KOPT-K1 (cell line): Measurements from ENCODE around the gene IGFBP4.
A peak's percentile ranks its signal among the peaks of the same experiment; 100 is the strongest.

Experiments used
- H3K27ac ChIP-seq: fragments of 200-600 bp; sonication (generic); 2 replicates; pipeline ENCODE4 v1.5.1; 2016; ENCODE audit warnings: antibody characterized with exemption, mild to moderate bottlenecking, low read depth, low read length; ENCODE audit not compliant: poor library complexity, severe bottlenecking
- H3K36me3 ChIP-seq: fragments of 200-600 bp; sonication (generic); 2 replicates; pipeline ENCODE4 v1.5.1; 2017; ENCODE audit warnings: antibody characterized with exemption, mild to moderate bottlenecking, low read length, moderate library complexity; ENCODE audit not compliant: insufficient read depth
- H3K9me3 ChIP-seq: fragments of 200-600 bp; sonication (generic); 2 replicates; pipeline ENCODE4 v1.5.1; 2017; ENCODE audit warnings: antibody characterized with exemption, low read length, mild to moderate bottlenecking; ENCODE audit not compliant: insufficient read depth, poor library complexity, severe bottlenecking

The IGFBP4 gene

DNA sequence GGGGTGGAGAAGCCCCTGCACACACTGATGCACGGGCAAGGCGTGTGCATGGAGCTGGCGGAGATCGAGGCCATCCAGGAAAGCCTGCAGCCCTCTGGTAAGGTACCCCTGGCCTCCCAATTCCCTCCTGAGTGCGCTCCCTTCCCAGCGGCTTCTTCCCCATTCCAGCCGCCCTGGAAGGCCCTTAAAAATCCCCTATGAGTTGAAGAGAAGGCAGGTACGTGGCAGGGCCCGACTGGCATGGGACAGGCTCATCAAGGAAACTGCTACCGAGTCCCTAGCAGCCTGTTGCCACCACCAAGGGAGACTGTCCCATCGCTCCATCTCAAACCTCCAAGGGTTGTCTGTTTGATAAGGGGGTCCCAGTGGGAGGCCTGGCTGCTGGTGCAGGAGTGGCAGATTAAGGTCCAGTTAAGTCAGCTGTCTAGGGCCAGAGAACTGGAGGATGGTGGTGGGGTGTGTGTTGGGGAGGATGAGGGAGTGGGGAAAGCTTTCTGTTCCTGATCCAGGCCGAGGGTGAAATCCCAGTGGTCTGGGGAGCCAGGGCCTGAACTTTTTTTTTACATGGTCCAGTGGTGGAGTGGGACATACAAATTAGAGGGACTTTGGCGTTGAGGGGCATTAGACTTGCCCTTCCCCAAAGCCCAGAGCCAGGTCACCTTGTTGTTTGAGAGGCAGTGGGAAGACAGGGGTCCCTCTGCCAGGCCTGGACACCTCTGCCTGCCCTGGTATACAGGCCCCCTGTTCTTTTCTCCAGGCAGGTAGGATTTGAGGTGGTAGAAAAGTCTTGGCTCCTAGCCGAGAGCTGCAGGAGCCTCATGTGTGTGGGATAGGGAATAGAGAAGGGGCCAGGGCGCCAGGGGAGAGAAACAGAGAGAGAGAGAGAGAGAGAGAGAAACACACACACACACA lies 994 bp downstream of the IGFBP4 start:
- Histone ChIP-seq H3K27ac (no peak overlapping the region), H3K9me3 (no peaks in the 10 kb centered on the region), H3K36me3 (no peaks in the 10 kb centered on the region)

DNA sequence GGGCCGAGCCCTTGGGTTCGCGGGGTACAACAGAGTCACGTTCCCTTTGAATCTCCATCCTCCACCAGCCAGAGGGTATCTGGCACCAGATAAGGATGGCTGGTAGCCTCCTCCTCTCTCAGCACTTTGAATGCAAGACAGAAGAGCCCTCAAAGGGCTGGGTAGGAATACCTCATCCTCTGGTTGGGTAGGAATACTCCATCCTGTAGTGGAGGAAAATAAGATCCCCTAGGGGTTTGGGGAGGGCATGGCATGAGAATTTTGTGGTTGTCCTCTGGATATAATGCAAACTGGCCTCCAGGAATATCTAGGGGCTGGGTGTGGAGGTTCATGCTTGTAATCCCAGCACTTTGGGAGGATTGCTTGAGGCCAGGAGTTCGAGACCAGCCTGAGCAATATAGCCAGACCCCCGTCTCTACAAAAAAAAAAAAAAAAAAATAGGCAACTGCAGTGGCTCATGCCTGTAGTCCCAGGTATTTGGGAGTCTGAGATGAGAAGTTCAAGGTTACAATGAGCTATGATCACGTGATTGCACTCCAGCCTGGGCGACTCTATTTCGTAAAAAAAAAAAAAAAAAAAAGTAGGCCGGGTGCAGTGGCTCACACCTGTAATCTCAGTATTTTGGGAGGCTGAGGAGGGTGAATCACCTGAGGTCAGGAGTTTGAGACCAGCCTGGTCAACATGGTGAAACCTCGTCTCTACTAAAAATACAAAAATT lies 2.7 kb downstream of the IGFBP4 start:
- no peaks in the 10 kb centered on the region for H3K36me3 ChIP-seq

DNA sequence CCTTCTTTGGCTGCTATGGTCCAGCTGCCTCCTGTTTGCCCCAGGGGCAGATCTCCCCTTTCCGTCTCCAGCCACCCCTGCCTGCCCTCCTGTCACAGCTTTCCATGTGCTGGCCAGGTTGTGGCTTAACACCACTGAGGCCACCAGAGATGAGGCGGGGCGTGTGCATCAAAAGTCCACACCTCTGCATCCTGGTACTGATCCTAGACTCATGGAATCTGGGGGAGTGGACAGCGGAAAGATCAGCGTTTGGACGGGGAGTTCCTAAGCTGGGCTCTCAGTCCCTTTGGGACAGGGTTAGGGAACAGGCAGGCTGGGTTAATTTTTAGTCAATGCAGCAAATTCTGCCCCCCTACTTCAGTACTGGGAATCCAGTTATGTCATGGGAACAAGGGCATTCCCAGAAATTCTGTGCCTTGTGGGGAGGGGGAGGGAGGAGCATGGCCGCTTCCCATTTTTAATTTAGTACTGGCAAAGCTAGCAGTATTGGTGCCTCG lies 3.9 kb downstream of the IGFBP4 start:
- no peaks in the 10 kb centered on the region for H3K9me3 ChIP-seq
- H3K36me3 ChIP-seq: no peaks in the 10 kb centered on the region
- no peak overlapping the region for H3K27ac ChIP-seq

More for the DNA sequence above, 2.7 kb downstream of the IGFBP4 start:
- Histone ChIP-seq H3K27ac (no peak overlapping the region), H3K9me3 (no peaks in the 10 kb centered on the region)

DNA sequence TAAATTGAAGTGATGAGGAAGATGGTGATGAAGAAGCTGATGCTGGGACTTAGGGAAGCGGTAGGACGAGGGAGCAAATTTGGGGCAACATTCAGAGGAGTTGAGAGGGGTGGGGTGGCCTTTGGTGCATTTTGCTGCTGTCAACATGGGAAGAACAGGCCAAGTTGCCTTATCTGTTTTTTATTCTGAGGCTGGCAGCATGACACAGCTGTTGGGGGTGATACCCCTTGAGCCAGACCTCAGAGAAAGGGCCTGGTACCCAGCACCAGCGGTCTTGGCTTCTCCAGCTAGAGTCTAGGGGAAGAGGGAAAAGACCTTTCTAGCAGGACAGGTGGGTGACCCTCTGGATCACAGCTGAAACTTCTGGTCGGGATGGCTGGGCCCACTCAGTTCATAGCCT lies 4.6 kb downstream of the IGFBP4 start:
- H3K27ac ChIP-seq: peak overlapping the region; percentile 35
- no peaks in the 10 kb centered on the region for H3K36me3 ChIP-seq
- no peaks in the 10 kb centered on the region for H3K9me3 ChIP-seq

DNA sequence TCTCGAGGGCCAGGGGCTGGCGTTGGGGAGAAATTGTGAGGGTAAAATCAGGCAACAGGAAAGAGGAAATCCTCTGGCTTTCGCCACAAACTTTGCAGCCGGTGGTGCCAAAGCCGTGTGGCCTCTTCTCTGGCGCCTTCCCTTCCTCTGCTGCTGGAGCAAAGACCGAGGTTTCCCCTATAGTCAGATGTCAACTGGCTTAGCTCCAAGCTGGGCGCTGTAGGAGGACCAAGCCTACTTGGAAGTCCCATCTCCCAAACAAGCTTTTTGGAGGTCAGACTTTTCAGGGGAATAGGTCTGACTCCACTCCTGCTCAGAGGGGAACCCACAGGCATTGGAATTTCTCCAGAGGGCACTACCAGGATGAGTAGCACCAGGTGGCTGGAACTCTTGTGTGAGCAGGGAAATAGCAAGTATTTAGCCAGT lies 5.0 kb downstream of the IGFBP4 start:
- Histone ChIP-seq H3K27ac (peak overlapping the region; percentile 35), H3K36me3 (no peaks in the 10 kb centered on the region), H3K9me3 (no peaks in the 10 kb centered on the region)

DNA sequence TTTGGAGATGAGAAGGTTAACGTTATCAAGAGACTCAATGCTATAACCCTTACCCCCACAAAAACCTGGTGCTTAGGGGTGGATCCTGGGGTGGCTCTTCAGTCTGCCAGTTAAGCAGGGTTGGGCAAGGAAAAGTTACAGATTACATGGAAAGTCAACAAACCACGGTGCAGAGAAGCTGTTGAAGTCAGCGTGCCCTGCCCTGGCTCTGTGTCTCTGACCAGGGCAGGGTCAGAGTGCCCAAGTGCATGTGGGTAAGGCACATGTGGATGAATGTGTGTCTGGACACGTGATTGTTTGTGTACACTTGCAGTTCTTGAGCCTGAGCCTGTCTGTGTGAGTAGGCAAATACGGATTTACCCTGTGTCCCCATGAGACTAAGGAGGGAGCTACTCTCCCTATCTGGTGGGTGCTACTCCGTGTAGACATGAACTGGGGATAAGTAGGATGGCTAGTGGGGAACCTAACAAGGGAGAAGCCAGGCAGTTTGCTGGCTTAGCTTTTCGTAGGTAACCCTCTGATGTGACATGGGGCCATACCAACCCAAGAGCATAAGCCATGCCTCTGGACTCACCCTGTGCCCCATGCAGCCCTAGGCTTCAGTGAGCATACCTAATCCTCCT lies 5.5 kb downstream of the IGFBP4 start:
- peak overlapping the region; percentile 35 for H3K27ac ChIP-seq
- no peaks in the 10 kb centered on the region for H3K9me3 ChIP-seq
- no peaks in the 10 kb centered on the region for H3K36me3 ChIP-seq

DNA sequence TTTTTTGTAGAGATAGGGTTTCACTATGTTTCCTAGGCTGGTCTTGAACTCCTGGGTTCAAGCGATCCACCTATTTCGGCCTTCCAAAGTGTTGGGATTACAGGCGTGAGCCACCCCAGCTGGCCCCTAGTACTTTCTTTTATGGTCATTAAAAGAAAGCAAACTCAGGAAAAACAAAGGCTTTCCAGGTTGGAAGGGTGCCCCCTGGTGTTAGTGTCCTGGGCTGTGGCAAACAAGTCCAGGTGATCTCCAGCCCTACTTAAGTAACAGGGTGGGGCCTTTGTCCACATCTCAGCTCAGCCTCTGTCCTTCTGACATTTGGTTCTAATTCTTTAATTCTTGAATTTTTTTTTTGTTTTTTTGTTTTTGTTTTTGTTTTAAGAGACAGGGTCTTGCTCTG lies 6.9 kb downstream of the IGFBP4 start:
- H3K9me3 ChIP-seq: no peaks in the 10 kb centered on the region
- H3K36me3 ChIP-seq: no peaks in the 10 kb centered on the region
- H3K27ac ChIP-seq: no peak overlapping the region

DNA sequence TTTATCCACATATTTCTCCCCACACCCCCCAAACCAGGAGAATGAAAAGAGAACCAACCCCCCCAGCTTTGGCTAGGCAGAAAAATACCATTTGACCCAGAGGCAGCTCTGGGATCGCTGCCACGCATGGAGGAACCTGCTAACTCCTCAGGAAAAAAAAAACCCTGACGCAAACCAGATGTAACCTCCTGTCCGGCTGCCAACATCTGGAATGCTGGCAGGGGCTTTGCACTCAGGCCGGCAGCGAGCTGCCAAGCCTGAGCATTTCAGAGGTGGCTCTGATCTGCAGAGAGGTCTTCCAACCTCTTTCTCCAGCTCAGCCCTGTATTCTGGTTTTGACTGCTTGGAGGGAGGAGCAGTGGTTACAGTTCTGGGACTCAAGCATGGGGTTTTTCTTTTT lies 8.2 kb downstream of the IGFBP4 start:
- H3K27ac ChIP-seq: no peak overlapping the region
- no peaks in the 10 kb centered on the region for H3K9me3 ChIP-seq
- H3K36me3 ChIP-seq: no peaks in the 10 kb centered on the region

DNA sequence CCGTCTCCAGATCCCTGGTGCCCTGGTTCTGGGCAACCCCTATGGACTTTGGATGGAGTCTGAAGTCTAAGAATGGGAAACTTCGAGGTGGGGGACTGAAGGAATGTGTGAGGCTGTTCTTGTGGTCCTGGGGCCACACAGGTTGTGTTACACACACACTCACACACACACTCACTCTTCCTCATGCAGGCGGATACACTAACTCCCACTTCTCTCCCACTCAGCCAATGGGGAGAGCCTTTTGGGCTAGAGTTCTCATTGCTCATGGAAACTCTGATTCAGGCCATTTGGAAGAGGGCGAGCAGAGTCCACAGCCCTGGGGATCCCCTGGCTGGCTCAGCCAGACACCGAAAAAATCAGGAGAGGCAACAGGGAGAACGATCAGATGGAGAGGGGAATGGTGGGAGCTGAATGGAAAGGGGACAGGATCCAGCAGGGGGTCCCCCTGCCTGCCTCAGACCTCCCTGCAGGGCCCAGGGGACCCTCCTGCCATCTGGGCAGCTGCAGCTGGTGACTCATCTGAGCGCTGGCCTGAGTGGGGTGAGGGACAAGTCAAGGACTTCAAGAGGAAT lies 9.1 kb downstream of the IGFBP4 start:
- H3K27ac ChIP-seq: no peak overlapping the region
- no peaks in the 10 kb centered on the region for H3K36me3 ChIP-seq
- no peaks in the 10 kb centered on the region for H3K9me3 ChIP-seq

DNA sequence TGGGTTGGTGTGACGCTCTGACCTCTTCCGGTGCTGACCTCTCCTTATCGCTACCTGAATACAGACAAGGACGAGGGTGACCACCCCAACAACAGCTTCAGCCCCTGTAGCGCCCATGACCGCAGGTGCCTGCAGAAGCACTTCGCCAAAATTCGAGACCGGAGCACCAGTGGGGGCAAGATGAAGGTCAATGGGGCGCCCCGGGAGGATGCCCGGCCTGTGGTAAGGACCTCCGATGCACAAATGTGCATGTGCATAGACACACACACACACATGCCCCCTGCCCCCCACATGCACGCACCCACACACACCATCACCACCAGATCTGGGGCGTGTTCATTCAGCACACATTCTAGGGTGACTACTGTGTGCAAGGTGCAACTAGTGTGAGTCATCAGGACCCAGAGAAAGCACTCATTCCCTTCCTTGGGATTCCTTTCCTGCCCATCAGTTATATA lies 9.7 kb downstream of the IGFBP4 start:
- no peaks in the 10 kb centered on the region for H3K9me3 ChIP-seq
- H3K27ac ChIP-seq: no peak overlapping the region
- no peaks in the 10 kb centered on the region for H3K36me3 ChIP-seq

DNA sequence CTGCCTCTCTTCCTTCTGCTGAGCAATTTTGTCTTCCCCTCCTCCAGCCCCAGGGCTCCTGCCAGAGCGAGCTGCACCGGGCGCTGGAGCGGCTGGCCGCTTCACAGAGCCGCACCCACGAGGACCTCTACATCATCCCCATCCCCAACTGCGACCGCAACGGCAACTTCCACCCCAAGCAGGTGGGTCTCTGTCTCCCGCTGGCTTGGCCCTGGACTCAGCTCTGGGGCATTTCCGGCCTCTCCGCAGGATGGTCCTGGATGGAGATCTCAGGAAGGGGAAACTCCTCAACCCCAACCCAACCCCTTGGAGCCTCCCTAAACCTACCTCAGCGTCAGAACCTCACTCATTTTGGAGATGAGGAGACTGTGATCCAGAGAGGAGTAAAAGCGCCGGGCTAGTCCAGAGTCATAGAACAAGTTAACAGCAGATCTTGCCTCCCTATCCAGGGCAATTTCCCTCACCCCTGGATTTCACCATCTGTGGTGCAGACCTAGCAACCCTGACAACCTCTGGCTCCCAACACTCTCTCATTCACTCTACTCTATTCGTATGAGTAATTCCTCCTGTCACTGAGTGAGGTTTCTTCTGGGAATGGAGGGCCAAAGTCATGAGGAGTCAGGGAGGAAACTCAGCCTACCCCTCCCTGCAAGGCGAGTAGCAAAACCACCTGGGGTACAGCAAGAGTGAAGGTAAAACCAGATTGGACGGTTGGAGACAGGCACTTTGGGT lies 10.8 kb downstream of the IGFBP4 start:
- Histone ChIP-seq H3K27ac (no peak overlapping the region), H3K9me3 (no peaks in the 10 kb centered on the region), H3K36me3 (no peaks in the 10 kb centered on the region)

DNA sequence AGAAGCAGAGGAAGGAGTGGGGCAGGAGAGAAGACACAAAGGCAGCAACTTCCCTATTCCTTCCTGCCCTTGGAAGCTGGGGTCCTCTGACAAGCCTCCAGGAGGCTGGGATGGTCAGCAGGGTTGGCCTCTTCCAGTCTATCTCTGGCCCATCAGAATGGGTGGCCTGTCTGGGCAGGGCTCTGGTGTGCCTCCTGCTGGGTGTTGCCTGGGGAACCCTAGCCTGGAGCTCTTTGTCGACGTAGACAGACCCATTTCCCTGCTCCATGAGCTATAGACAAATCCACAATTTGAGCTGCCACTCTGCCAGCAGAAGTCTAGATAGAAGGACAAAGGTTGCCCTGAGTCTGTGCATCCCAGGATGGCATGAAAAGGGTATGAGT lies 11.4 kb downstream of the IGFBP4 start:
- H3K9me3 ChIP-seq: no peaks in the 10 kb centered on the region

DNA sequence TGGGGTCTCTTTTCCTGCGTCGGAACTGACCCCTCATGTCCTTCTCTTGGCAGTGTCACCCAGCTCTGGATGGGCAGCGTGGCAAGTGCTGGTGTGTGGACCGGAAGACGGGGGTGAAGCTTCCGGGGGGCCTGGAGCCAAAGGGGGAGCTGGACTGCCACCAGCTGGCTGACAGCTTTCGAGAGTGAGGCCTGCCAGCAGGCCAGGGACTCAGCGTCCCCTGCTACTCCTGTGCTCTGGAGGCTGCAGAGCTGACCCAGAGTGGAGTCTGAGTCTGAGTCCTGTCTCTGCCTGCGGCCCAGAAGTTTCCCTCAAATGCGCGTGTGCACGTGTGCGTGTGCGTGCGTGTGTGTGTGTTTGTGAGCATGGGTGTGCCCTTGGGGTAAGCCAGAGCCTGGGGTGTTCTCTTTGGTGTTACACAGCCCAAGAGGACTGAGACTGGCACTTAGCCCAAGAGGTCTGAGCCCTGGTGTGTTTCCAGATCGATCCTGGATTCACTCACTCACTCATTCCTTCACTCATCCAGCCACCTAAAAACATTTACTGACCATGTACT lies 13.2 kb downstream of the IGFBP4 start:
- Histone ChIP-seq H3K9me3 (no peaks in the 10 kb centered on the region), H3K27ac (no peak overlapping the region), H3K36me3 (no peaks in the 10 kb centered on the region)

More for the DNA sequence above, 11.4 kb downstream of the IGFBP4 start:
- no peak overlapping the region for H3K27ac ChIP-seq
- no peaks in the 10 kb centered on the region for H3K36me3 ChIP-seq

DNA sequence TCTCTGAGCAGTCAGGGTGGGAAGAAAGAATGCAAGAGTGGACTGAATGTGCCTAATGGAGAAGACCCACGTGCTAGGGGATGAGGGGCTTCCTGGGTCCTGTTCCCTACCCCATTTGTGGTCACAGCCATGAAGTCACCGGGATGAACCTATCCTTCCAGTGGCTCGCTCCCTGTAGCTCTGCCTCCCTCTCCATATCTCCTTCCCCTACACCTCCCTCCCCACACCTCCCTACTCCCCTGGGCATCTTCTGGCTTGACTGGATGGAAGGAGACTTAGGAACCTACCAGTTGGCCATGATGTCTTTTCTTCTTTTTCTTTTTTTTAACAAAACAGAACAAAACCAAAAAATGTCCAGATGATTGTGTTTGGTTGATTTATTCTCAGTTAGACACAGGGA lies 14.1 kb downstream of the IGFBP4 start:
- H3K9me3 ChIP-seq: no peaks in the 10 kb centered on the region
- H3K36me3 ChIP-seq: no peaks in the 10 kb centered on the region
- H3K27ac ChIP-seq: no peak overlapping the region
